GM20000 (cell line): ENCODE data around the gene ME3.

Experiments
- DNase-seq: peaks from one replicate; pipeline ENCODE4 v3.0.0; 2012; ENCODE audit warnings: low spot score
- TF ChIP-seq, protein P1 (sequence below): IDR thresholded peaks from 2 replicates; pipeline ENCODE4 v1.5.1; 2012; ENCODE audit warnings: mild to moderate bottlenecking, control low read depth; ENCODE audit errors: extremely low read depth, missing control alignments

Gene ME3

DNA sequence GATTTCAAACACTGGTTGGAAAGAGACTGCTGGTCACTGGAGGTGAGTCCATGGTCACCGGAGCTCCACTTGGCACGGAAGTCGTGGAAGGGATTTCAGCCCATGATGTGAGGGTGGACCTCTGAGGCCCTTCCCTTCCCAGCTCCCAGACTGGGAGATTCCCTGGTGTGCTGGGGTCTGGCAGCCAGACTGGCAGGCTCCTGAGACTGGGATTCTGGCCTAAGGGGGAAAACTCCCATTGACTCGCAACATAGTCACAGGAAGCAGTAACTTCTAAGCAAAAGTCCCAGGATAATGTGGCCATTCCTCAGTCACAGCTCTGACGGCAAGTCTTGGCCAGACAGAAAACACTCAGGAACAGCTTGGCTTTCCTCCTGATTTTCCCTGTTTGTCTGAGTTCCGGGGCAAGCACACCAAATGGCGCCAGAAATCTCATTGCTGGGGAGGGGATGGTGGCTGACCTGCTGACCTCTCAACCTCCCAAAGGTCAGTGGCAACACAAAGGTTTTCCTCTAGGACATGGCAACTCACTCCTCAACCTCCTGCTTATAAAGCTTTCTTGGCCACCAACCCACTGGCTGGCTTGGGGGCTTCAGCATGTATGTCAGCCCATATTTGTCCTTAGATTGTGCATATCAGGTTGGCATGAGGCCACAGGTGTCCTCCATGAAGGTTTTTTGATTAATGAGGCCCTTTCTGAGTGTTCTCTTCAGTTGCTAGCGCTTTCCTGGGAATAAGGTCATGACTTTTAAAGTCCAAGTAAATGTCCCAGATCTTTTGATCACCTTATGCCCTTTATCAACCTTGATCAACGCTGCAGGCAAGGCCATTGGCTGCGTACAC lies 198.2 kb downstream of the ME3 start:
- TF ChIP-seq, protein P1, sequence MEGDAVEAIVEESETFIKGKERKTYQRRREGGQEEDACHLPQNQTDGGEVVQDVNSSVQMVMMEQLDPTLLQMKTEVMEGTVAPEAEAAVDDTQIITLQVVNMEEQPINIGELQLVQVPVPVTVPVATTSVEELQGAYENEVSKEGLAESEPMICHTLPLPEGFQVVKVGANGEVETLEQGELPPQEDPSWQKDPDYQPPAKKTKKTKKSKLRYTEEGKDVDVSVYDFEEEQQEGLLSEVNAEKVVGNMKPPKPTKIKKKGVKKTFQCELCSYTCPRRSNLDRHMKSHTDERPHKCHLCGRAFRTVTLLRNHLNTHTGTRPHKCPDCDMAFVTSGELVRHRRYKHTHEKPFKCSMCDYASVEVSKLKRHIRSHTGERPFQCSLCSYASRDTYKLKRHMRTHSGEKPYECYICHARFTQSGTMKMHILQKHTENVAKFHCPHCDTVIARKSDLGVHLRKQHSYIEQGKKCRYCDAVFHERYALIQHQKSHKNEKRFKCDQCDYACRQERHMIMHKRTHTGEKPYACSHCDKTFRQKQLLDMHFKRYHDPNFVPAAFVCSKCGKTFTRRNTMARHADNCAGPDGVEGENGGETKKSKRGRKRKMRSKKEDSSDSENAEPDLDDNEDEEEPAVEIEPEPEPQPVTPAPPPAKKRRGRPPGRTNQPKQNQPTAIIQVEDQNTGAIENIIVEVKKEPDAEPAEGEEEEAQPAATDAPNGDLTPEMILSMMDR, result no peak
- DNase-seq, result no peak

DNA sequence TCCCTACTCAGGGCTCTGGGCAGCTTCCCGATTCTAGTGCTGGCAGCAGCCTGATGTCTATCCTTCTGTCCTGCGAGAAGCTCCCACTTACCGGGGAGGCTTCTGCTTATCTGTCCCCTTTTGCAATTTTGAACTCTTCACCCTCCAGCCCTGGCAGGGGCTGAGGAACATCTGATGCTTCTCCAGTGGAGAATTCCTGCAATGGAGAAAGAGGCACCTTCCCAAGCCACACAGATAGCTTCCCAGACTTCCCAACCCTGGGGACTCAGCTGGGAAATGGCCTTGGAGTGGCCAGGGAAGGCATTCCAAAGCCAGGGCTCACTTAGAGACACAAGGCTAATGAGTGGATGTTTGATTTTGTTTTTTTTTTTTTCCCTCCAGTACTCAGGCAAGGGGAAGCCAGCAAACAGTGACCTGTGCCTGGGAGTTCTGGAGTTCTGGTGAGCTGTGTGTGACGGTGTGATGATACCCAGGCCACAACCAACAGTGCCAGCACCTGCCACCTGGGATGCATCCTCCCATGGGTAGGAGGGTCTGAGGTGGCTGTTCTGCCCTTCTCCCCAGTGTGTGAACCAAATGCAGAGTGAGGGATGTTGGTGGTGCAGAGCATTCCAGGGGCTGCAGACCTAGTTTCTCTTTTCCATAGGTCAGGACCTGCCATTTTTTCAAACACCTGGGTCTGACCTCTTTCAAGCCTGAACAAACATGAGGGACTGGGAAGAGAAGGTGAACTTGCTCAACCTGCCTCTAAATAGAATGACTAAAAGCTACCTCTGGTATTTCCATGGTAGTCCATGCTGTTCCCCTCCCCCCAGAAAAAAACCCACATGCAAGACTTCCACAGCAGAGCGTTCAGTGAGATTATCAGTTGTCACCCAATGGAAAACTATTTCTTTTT lies 202.7 kb downstream of the ME3 start:
- DNase-seq, result no peak
- TF ChIP-seq, protein P1, result no peak

DNA sequence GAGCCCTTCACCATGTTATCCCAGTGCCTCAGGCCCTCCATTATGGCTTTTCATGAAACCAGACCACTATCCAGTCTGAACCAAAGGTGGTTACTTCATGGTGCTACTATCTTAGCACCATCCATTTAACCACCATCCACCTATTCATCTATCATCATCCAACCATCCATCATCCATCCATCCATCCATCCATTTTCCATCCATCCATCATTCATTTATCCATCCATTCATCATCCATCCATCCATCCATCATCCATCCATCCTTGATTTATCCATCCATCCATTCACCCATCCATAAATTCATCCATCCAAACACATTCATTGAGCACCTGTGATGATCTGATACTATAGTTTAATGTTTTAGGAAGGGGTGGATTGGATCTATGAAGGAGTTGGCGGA lies 204.2 kb downstream of the ME3 start:
- TF ChIP-seq, protein P1, result no peak
- no peak for DNase-seq

DNA sequence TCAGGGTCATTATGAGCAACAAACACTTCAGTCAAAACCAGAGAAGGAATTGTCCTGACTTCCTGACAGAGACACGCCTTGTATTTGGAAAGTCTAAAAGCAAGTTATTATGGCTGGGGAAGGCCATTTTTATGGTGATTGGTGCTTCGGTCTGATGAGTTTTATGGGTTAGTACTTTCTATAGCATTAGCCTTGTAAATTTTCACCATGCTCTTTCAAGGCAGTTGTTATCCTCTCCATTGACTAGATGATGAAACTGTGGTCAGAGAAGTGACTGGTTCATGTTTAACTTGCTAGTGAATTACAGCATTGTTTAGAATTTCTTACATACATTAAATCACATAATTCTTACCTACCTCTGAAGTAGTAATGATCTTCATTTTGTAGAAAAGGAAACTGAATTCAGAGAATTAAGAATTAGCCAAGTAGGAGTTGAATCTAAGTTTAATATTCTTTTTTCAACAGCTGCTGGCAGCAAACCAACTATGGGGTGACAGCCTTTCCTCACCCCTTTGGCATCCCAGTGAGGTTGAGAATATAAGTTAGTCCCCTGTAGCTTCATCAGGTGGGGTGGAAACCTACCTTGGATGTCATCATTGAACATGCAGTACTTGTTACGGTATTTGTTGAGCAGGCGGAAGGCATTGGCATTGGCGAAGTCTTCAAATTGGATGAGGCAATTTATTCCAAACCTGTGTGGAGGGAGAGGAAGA lies 207.8 kb downstream of the ME3 start:
- no peak for DNase-seq
- TF ChIP-seq, protein P1, result no peak

DNA sequence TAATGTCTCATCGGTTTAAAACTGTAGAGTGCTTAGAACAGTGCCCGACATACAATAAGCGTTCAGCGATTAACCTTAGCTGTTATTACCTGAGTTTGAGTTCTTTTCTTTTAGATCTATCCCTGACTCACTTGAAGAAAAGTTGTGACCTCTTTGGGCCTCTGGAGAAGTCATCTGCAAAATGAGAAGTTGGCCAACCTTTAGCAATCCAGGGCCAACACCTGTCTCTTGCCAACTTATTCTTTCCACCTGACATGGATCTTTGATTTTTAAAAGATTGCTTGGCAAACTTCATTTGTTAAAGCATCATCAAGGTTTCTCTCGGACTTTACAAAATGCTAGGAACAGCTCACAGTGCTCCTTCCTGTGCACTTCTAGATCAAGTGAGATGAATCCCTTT lies 208.5 kb downstream of the ME3 start:
- no peak for DNase-seq
- TF ChIP-seq, protein P1, result no peak

DNA sequence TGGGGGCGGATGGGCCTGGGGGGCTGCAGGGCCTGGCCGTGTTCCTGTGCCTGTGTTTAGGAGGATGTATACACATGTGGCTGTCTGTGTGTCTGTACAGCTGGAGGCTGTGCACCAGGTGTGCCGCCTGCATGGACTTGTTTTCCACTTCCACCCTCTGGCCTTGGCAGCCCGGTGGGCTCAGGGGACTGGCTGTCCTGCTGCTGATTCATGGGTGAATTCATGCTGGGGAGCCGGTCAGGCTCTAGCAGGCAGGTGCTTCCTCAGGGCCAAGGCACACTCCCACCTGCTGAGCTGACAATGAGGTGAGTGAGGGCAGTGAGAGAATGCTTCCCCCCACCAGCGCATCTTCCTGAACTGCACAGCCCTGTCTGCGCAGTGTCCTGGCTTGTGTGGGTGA lies 209.3 kb downstream of the ME3 start:
- TF ChIP-seq, protein P1, result no peak
- no peak for DNase-seq
